B cell (primary cell): ENCODE data around the gene STS. TPM values are rescaled to one million over a fixed set of nuclear protein-coding genes. Genes with fewer than 3 reads are reported as not detected.

Source experiments
- ATAC-seq: fragments of 200-7000 bp; cut with Tn5 transposase; one replicate; pipeline ENCODE4 v1.10.0; 2021; ENCODE audit warnings: low read depth, mild to moderate bottlenecking, moderate number of reproducible peaks, moderate library complexity
- CTCF ChIA-PET: fragments of 350-600 bp; sonication (Branson Sonifier 250); formaldehyde crosslinking; loops from one replicate; lab custom pipeline; 2021; ENCODE audit warnings: antibody characterized with exemption, inconsistent platforms; lab: Charles Lee
- POLR2A ChIA-PET: fragments of 350-600 bp; sonication (Branson Sonifier 250); formaldehyde crosslinking; loops from one replicate; lab custom pipeline; 2021; ENCODE audit warnings: antibody characterized with exemption; lab: Charles Lee
- DNase-seq: peaks from one replicate; pipeline ENCODE4 v3.0.0; 2013
- H2AFZ ChIP-seq: 2 replicates; pipeline ENCODE4 v1.6.1; 2012; ENCODE audit warnings: mild to moderate bottlenecking, low read depth, low read length; ENCODE audit not compliant: insufficient read depth, poor library complexity, severe bottlenecking
- H3K27ac ChIP-seq, 2 donors: 1 replicate in 1 of 2; 2 replicates in 1 of 2; pipeline ENCODE4 v1.5.1; 2012 to 2013; ENCODE audit warnings: low read length in 2 of 2, mild to moderate bottlenecking in 2 of 2, moderate library complexity in 1 of 2
- H3K27me3 ChIP-seq, 4 experiments: fragments of 200-600 bp in 1 of 4; sonication (generic) in 1 of 4; replicated peaks in 1 of 4; 1 replicate in 2 of 4; 2 replicates in 2 of 4; pipeline versions ENCODE4 v1.6.1 to v1.7.0; 2013 to 2016; ENCODE audit warnings: low read length in 3 of 4, mild to moderate bottlenecking in 2 of 4, mixed read lengths in 1 of 4, moderate library complexity in 1 of 4; ENCODE audit not compliant: insufficient read depth in 4 of 4, control insufficient read depth in 3 of 4; ENCODE audit errors: control extremely low read depth in 1 of 4
- H3K36me3 ChIP-seq, 2 experiments: replicated peaks in 1 of 2; 1 replicate in 1 of 2; 2 replicates in 1 of 2; pipeline versions ENCODE4 v1.6.1 to v1.7.1; 2013; ENCODE audit warnings: low read length in 1 of 2; ENCODE audit not compliant: insufficient read depth in 2 of 2, control insufficient read depth in 1 of 2; ENCODE audit errors: control extremely low read depth in 1 of 2, extremely low read depth in 1 of 2
- H3K4me1 ChIP-seq, 2 donors: fragments of 200-600 bp in 1 of 2; sonication (generic) in 1 of 2; 1 replicate in 1 of 2; 2 replicates in 1 of 2; pipeline versions ENCODE4 v1.5.1 to v1.6.1; 2013 to 2017; ENCODE audit warnings: low read length in 2 of 2; ENCODE audit not compliant: control insufficient read depth in 2 of 2, insufficient read depth in 2 of 2
- H3K4me2 ChIP-seq: replicated peaks from 2 replicates; pipeline ENCODE3; 2012; ENCODE audit warnings: mild to moderate bottlenecking, low read depth, low read length; ENCODE audit not compliant: poor library complexity, severe bottlenecking
- H3K4me3 ChIP-seq, 5 experiments: fragments of 200-600 bp in 1 of 5; sonication (generic) in 1 of 5; 1 replicate in 3 of 5; 2 replicates in 2 of 5; pipeline versions ENCODE4 v1.5.1 to v1.7.0; 2011 to 2016; ENCODE audit warnings: low read length in 4 of 5, mild to moderate bottlenecking in 4 of 5, low read depth in 2 of 5, control low read depth in 1 of 5, moderate library complexity in 1 of 5; ENCODE audit not compliant: insufficient read depth in 1 of 5; ENCODE audit errors: control extremely low read depth in 1 of 5, extremely low read depth in 1 of 5
- H3K79me2 ChIP-seq: fragments of 200-600 bp; sonication (generic); one replicate; pipeline ENCODE4 v1.6.0; 2016; ENCODE audit warnings: low read length; ENCODE audit not compliant: control insufficient read depth, insufficient read depth
- H3K9ac ChIP-seq: fragments of 200-600 bp; sonication (generic); 2 replicates; pipeline ENCODE4 v1.6.1; 2017; ENCODE audit warnings: mild to moderate bottlenecking, low read length, moderate library complexity
- H3K9me3 ChIP-seq, 3 donors: one replicate each; pipeline versions ENCODE4 v1.6.1 to v1.7.1; 2013; ENCODE audit warnings: low read length in 2 of 3; ENCODE audit not compliant: control insufficient read depth in 2 of 3, insufficient read depth in 1 of 3; ENCODE audit errors: control extremely low read depth in 1 of 3
- H4K20me1 ChIP-seq: 2 replicates; pipeline ENCODE4 v1.6.0; 2012; ENCODE audit warnings: mild to moderate bottlenecking, low read length; ENCODE audit not compliant: insufficient read depth, control insufficient read depth, poor library complexity, severe bottlenecking
- H3K27ac Mint-ChIP-seq: one replicate; pipeline ENCODE4 v1.8.0; 2021; ENCODE audit warnings: mixed read lengths
- H3K27me3 Mint-ChIP-seq: one replicate; pipeline ENCODE4 v1.8.0; 2021; ENCODE audit warnings: mixed read lengths
- H3K4me1 Mint-ChIP-seq: one replicate; pipeline ENCODE4 v1.8.0; 2021; ENCODE audit warnings: mixed read lengths
- H3K4me3 Mint-ChIP-seq: one replicate; pipeline ENCODE4 v1.8.0; 2021; ENCODE audit warnings: mixed read lengths
- H3K9me3 Mint-ChIP-seq: one replicate; pipeline ENCODE4 v1.8.0; 2022; ENCODE audit warnings: mixed read lengths; ENCODE audit not compliant: insufficient read depth
- CTCF ChIP-seq: fragments of 200-600 bp; IDR thresholded peaks from one replicate; pipeline ENCODE4 v1.8.0; 2022; ENCODE audit warnings: antibody characterized with exemption, mild to moderate bottlenecking
- EZH2 ChIP-seq: IDR thresholded peaks from 2 replicates; pipeline ENCODE4 v1.6.1; 2012; ENCODE audit warnings: borderline replicate concordance, low read depth, mild to moderate bottlenecking, moderate library complexity, low read length; ENCODE audit not compliant: insufficient read depth, poor library complexity, severe bottlenecking
- WGBS: methylation state at CpG from one replicate; pipeline ENCODE4 v1.1.5; 2013; ENCODE audit warnings: missing lambda C conversion rate; ENCODE audit not compliant: insufficient coverage; 5-methylcytosine and 5-hydroxymethylcytosine counted together
- intact Hi-C: fragments of 100-400 bp; cut with micrococcal nuclease; formaldehyde crosslinking; loops from one replicate; pipeline ENCODE4 v1.10.0; 2022
- polyA plus RNA-seq: library from polyadenylated mRNA; depleted of rRNA; stranded (reverse); fragments of >200 nt; gene quantifications from 2 replicates; pipeline ENCODE4 v1.2.3, GENCODE V29; 2012
- total RNA-seq, 2 donors: library from RNA; stranded (reverse); fragments of 120-200 nt in 1 of 2; gene quantifications; 1 replicate in 1 of 2; 2 replicates in 1 of 2; pipeline versions ENCODE4 v1.2.3 to v1.2.4, GENCODE V29; 2013 to 2022

The STS gene
- total and polyA plus RNA-seq, 2 donors (not counting 1 experiment from before 2014, with no cell fraction given): 1.9 to 2.9 TPM

GRCh38 chrX:7111518-7111917, 36.0 kb upstream of the STS start:
- Histone ChIP-seq H3K4me1 (peaks cover 32 to 38% of the 10 kb centered on the region in 2 donors), H3K79me2 (peaks cover 55% of the 10 kb centered on the region), H3K27ac (no peak overlapping the region), H3K36me3 (no peaks in the 10 kb centered on the region), H3K4me2 (peak overlapping the region; percentile 59), H4K20me1 (peaks cover 9% of the 10 kb centered on the region), H3K27me3 (no peaks in the 10 kb centered on the region), H3K4me3 (no peak overlapping the region), H2AFZ (no peak overlapping the region), H3K9ac (no peak overlapping the region), H3K9me3 (no peaks in the 10 kb centered on the region)
- ATAC-seq: no peak
- Mint-ChIP-seq H3K27ac (no peak overlapping the region), H3K4me3 (no peak overlapping the region), H3K9me3 (no peaks in the 10 kb centered on the region), H3K27me3 (no peaks in the 10 kb centered on the region), H3K4me1 (peaks cover 46% of the 10 kb centered on the region)
- DNase-seq: no peak
- ChIA-PET POLR2A (no interaction called here), CTCF (no interaction called here)
- TF ChIP-seq EZH2: no peak
- no peak for TF ChIP-seq CTCF
- whole genome bisulfite sequencing: no CpG with 5 or more reads among the region's 6 CpGs
- intact Hi-C loops: no loop called here

GRCh38 chrX:7112071-7112470, 35.4 kb upstream of the STS start:
- H4K20me1 ChIP-seq: peaks cover 9% of the 10 kb centered on the region
- no peak overlapping the region for H3K4me2 ChIP-seq
- peaks cover 48% of the 10 kb centered on the region for H3K4me1 Mint-ChIP-seq
- H3K4me3 ChIP-seq: no peak overlapping the region
- H2AFZ ChIP-seq: no peak overlapping the region
- H3K4me3 Mint-ChIP-seq: no peak overlapping the region
- H3K27me3 Mint-ChIP-seq: no peaks in the 10 kb centered on the region
- H3K79me2 ChIP-seq: peaks cover 56% of the 10 kb centered on the region
- H3K27me3 ChIP-seq: no peaks in the 10 kb centered on the region
- H3K4me1 ChIP-seq: peaks cover 32 to 38% of the 10 kb centered on the region in 2 donors
- ChIA-PET CTCF (no interaction called here), POLR2A (no interaction called here)
- ATAC-seq: no peak
- no peaks in the 10 kb centered on the region for H3K9me3 ChIP-seq
- H3K9me3 Mint-ChIP-seq: no peaks in the 10 kb centered on the region
- H3K27ac Mint-ChIP-seq: no peak overlapping the region
- WGBS: no CpG with 5 or more reads among the region's 7 CpGs
- TF ChIP-seq EZH2: no peak
- TF ChIP-seq CTCF: no peak
- no peak overlapping the region for H3K9ac ChIP-seq
- H3K36me3 ChIP-seq: no peaks in the 10 kb centered on the region
- DNase-seq: no peak
- intact Hi-C loops: no loop called here
- H3K27ac ChIP-seq: no peak overlapping the region
